ELF-1 (cell line): ENCODE measurements around the gene DAZAP1.
"Not testable (repeated sequence)": the region's sequence is repeated elsewhere in the genome, so short reads cannot be mapped to it uniquely, and the experiment has no call there.

Experiments
- DNase-seq: peaks from one replicate; pipeline ENCODE4 v3.0.0-alpha.2; 2016; ENCODE audit warnings: low read depth, low spot score

DAZAP1 gene

DNA sequence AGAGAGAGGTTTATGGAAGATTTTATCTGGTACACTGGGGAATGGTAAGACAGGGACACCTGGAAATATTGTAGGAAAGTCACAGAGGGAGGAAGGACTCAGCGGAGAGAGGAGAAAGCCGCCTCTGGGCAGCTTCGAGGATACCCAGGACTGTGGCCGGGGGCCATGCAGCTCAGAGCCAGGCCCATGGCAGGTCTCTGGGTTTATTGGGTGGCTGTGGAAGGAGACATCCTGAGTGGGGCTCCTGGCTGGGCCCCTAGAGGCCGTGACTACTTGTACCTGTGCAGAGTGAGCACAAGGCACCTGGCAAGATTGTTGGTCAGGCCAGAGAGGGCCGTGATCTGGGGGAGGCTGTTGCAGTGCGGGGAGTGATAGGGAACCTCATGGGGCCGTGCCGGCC is 3.4 kb downstream of the DAZAP1 start:
- no peak for DNase-seq

DNA sequence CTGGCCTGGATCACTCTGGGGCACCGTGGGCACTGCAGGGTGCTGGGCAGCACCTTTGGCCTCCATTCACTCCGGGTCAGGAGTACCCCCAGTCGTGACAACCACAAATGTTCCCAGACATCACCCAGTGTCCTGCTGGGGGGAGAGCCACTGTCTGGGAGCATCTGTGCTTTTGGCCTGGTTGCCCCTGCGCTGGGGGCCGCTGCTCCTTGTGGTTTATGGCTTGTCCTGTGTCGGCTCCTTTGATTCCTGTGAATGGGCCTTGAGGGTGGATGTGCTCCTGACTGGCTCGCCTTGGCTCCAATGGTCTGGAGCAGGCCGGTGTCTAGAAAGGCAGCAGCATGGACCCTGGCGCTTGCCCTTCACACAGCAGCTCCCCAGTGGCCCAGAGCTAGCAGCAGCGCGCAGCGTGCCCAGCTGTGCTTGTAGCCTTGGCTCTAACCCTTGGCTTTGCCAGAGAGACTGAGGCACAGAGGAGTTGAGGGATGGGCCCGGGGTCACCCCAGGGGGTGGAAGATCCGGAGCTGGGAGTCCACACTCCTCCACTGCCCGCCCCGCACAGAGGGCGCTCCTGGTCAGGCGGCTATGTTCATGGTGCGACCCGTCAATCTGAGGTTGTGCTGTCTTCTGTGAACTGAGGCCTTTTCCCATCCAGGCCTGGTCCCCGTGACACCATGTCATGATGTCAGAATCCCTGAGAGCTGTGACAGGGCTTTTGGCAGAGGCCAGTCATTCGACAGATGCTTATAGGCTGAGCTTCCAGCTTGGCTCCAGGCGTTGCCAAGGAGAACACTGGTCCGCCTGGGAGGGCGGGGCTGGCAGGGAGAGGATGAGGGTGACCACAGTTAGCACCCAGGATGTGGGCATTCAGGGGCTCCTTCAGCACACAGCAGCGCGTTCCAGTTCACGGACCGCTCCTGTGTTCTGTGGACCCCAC is 4.1 kb downstream of the DAZAP1 start:
- no peak for DNase-seq

DNA sequence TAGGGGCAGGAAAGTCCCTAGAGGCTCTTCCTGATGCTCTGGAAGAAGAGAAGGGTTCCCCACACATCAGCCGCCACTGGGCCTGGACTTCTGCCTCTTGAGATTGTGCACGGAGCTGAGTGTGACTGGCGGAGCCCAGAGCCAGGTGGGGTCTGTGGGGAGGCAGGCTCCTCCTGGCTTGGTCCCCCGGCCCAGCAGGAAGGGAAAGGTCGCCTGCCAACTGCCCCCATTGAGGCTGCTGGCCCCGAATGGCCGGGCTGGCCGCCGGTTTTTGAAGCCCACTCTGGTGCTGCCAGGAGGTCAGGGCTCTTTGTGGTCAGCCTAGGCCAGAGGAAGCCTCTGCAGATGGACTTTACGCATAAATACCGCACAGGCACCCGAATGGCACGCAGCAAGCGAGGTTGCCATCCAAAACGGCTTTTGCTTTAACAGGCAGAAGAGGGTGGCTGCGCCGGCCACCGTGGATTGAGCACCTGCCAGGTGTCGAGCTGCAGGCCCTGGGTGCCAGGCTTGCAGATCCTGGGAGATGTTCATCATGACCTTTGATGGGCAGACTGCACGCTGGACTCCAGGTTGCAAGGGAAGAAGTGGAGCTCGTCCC is 5.0 kb downstream of the DAZAP1 start:
- no peak for DNase-seq

DNA sequence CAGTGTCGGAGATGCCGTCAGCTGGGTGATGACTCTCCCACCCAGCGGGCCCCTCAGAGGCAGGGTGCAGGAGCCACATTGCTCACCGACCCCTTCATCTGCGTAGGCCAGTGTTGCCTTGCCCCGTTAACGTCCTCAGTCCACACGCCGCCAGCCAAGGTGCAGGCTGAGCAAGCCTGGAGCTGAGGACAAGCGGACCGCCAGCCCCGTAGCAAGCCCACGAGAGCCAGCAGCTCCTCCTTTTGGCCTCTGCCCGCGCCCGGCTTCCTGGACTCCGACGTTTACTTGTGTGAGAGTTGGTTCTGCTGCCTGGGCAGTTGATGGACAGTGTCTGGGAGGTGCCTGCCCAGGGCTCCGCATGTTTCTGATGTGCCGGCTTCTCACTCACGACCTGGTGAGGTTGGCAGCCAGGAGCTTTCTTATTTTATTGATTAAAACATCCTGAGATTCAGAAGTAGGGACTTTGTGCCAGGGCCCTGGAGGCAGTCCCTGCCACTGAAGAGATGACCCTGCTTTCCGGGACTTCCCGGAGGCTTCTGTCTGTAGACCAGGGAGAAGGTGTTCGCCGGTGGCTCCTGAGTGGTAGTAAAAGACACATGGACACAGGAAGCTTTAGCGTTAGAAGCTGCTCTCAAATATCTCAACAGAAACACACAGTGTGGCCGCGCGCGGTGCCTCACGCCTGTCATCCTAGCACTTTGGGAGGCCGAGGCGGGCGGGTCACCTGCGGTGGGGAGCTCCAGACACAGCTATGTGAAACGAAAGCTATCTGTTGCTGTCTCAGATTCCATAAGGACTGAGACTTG is 5.8 kb downstream of the DAZAP1 start:
- no peak for DNase-seq

DNA sequence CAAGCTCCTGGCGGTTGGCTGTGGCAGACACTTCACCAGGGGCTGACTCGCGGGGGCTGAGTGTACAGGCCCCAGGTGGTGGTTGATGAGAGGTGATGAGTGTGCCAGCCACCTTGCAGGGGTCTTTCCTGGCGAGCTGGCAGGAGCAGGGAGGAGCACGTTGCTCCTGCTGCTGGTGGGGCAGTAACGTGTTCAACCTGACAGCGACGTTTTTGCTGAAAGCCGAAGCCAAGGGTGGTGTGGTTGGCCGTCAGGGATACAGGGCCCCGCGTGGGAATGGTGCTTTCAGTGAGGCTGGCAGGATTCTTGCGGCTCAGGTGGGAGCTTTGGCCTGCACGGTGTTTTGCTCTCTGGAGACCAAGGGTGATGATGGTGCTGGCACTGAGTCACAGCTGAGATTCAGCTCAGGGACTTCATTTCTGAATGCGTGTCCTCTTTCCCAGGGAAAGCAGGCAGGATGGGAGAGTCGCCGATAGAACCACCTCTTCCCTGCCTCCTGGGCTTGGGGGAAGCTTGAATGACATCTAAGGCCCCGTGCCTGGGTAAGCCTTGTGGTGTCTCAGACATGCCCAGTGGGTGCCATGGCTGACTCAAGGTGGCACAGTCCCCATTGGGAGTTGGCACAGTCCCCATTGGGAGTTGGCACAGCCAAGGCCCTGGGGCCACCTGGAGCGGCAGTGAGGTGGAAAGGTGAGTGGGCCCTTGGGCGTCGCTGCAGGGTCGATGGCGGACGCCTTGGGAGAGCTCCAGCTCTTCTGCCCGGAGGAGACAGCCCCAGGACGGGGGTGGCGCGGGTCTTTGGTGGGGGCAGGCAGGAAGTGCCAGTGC is 8.8 kb downstream of the DAZAP1 start:
- DNase-seq, result no peak

DNA sequence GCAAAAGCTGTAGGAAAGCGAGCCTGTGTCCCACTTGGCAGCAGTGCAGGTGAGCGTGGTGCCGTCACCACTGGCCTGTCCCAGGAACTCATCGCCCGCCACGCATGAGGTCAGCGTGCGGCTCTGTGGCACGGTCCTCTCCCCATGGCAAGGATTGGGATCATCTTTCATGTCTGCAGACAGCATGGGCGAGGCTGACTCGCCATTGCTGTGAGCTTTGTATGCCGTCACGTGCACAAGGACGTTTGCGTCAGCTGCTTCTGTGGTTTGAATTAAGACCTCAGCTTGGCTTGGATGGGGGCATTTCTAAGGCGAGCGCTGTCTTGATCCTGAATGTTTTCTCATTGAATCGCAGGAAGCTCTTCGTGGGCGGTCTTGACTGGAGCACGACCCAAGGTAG is 9.8 kb downstream of the DAZAP1 start:
- DNase-seq, result no peak

DNA sequence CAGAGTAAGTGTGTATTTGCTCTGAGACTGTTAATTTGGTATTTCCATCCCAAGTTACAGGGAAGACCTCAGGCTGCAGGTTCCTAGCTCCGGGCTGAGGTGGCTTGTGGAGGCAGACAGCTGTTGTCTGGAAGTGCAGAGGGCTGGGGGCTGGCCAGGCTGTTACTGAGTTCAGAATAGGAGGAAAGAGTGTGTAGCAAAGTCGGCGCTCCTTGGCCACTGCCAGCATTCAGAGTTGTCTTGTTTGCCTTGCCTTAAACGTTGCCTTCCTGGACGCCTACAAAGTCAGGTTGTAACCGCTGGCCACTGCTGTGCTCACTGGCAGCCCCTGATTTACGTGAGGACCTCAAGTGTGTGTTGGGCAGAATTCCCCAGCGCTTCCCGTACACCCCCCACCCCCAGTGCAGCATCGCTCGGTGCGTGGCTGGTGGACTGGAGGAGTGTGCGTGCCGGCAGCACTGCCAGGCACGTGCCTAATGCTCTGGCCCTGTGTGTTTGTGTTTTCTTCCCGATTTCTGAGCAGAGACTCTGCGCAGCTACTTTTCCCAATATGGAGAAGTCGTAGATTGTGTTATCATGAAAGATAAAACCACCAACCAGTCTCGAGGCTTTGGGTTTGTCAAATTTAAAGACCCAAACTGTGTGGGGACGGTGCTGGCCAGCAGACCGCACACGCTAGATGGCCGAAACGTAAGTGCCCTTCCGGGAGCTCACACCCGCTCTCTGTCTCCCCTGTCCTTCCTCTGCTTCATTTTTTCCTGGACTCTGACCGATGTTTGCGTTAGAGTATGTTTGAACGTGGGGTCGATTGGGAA is 10.5 kb downstream of the DAZAP1 start:
- DNase-seq, result no peak

DNA sequence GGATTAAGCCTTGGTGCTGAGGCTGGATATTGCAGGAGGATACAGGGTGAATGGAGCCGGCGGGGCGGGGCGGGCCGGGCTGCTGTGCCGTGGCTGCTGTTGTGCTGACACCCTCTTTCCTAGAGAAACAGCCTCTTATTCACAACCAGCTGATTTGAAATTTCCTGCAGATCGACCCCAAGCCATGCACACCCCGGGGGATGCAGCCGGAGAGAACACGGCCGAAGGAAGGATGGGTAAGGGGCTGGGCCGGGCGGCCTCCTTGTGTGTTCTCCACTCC is 11.1 kb downstream of the DAZAP1 start:
- DNase-seq, result no peak

DNA sequence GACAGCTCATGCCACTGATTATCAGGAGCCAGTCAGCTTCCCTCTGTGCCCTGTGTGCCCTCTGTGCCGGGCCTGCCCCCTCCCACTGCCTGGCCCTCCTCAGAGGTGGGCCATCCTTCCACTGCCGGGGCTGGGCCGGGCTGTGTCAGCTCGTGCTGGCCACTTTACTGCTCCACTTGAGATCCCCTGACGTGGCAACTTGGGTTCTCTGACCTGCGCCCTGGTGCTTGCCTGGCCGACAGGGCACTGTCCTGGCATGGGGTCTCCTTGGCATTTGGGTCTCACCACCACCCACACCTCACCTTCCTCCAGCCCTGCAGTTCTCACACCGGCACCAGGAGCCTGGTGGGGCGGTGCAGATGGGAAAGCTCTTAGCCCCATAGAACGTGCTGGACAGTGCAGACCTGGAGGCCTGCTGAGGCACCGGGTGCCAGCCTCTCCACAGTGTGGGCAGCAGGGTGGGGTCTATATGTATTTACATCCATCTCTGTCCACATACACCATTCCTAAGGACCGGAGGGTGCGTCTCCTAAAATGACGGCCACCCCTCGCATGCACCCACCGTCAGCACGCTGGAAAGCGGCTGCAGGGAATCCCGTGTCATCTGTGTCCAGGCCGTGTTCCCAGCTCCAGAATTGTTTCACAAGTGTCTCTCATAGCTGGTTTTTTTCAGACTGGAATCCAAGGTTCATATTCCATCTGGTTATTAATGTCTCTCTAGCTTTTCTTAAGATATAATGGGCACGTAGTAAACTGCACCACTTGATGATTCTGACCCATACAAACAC is 11.8 kb downstream of the DAZAP1 start:
- no peak for DNase-seq

DNA sequence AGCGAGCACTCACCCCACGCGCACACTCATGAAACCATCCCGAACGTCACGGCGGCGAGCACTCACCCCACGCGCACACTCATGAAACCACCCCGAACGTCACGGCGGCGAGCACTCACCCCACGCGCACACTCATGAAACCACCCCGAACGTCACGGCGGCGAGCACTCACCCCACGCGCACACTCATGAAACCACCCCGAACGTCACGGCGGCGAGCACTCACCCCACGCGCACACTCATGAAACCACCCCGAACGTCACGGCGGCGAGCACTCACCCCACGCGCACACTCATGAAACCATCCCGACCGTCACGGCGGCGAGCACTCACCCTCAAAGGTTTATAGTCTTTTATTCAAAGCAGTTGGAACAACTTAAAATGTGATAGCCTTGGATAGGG is 12.7 kb downstream of the DAZAP1 start:
- DNase-seq, result not testable (repeated sequence)

DNA sequence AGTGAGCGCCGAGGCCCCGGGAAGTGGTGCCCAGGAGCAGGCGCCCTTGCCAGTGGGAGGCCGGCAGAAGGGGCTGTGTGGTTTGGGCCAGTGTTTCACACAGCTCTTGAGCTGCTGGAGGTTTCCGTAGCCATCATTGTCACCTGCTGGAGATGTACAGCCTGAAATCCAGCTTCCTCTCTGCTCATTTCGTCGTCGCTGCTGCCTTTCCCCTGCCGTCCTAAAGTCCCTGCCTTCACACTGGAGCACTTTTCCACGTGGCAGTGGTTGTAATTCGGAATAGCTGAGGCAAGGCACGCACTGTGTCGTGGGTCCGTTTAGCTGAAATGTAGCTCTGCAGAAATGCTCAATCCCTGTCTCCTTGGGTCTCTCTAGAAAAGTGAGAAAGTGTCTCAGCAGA is 13.2 kb downstream of the DAZAP1 start:
- DNase-seq, result no peak

DNA sequence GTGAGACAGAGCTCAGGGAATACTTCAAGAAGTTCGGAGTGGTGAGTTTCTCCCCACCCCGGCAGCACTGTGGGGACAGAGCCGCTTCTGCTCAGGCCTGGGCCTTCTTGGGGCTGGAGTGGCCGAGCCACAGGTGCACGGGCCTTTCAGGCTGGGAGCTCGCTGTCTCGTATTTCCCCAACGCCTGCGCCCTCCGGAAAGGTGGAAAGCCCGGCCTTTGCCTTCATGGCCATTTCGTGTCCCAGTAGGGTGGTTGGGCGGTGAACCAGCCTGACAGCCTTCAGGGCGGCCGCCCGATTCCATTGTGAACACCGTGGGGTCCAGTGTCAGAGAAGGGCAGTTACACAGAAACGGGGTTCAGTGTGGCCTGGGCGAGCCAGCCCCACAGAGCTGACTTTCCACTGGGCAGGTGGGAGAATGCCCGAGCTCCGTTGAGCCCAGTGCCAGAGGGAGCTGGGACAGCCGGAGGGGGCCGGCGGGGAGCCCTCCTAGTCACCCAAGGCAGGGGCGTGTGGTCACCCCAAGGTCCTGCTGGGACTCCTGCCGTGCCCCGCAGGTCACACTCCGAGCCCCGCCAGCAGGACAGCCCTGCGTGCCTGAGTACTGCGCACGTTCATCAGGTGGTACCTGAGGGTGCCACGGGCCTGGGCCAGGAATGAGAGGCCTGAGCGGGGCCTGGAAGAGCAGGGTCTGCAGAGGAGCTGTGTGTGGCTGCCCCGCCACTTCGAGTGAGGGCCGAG is 14.0 kb downstream of the DAZAP1 start:
- no peak for DNase-seq

DNA sequence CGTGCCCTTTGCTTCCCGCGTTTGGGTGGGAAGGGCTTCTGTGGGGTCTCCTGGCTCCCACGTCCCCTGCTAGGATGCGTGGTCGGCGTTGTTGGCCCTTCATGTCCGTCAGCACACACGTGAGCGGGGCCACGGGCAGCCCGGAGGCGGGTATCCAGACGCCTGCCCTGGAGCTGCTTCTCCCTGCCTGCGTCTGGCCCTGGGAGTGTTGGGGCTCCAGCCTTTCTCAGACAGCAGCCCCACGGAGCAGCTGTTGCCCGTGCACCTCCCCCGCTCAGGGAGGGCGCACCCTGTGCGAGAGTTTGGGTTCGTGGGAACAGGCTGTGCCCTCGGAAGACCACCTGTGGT is 14.5 kb downstream of the DAZAP1 start:
- DNase-seq, result no peak

DNA sequence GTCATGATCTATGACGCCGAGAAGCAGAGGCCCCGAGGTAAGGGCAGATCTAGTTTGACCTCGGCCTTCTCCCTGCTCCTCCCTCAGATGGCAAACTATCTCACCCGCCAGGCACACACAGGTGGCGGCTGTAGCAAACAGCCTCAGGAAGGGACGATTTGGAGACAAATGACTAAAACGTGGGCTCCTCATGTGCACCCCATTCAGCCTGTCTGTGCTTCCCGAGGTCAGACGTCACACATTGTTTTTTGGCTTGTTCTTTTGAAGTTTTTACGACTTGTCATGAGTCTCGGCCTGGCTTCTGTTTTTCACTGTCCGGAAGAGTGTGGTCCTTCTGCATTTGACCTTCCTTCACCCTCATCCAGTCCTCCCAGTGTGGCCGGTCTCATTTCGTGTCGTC is 15.0 kb downstream of the DAZAP1 start:
- DNase-seq, result no peak

DNA sequence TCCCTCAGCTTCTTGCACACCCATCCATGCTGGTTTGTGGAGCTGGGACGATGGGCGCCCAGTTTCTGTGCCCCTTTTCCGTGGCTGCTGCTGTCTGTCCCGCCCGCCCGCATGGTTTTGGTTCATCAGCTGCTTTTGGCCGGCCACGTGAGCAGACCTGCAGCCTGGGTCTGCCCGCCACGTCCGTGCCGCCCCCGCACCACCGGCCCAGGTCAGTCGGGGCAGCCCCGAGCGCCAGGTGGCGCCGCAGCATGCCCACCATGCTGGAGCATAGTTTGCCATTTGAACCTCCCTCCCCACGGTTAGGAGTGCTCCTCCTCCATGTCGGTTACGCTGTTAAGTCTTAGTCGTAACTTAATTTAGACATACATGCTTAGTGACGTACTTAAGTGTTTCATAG is 15.6 kb downstream of the DAZAP1 start:
- no peak for DNase-seq

DNA sequence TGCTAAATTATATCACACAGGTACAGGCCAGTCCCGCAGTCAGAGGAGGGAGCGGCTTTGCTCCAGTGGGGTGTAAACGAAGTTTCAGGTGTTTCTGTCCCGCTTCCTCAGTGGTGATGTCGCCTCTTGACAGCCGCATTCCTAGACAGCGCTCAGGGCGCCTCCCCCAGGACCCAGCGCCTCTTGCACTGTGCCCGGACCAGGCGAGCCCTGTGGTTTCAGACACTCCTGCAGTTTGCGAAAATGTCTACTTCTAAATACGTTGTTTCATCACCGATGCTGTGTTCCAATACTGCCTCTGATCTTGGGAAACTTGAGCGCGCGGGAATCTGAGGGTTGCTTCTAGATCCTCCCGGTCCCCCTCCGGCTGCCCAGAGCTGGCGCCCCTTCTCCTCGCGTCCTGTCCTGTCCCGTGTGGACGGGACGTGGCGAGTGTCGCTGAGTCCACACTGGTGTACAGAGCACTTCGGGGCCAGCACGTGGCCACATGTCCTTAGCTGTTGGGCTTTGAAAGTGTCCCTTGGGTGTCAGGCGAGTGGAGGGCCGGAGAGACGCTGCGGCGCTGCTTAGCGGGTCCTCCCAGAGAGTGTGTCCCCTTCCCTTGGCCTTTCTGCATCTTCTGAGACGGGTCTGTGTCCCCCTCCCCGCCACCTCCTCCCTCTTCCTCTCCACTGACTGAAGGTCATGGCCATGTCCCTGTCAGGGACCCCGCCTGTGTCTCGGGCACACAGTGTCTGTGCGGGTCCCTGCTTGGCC is 16.2 kb downstream of the DAZAP1 start:
- no peak for DNase-seq

DNA sequence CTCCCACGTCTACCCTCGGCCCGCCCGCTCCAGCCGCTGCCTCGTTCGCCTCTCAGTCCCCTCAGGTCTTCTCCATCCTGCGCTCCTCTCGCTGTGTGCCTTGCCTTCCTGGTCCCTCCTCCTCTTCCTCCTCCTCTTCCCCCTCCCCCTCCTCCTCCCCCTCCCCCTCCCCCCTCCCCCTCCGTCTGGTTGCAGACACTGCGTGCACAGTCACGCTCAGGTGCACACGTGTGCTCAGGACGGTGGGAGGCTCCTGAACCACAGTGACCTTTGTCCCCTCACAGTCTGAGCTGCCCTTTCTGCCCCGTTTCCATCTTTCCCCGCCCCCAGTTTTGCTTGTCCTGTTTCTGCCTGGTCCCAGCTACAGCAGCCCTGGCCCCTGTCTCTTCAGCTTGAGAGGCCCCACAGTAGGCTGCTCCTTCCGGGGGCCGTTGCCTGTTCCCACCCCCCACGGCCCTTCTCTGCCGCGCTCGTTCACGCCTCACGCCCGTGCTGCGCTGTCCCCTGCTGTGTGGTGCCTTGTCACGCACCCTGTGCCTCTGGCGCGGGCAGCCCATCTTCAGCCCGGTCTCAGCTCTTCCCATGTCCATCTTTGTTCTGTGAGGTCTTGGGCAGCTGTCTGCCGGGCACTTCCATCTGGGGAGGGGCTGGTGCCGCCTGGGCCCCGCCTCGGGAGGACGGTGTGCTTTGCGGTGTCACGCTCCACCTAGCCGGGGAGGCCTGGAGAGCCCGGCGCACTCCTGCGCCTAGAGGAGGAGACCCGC is 17.0 kb downstream of the DAZAP1 start:
- DNase-seq, result no peak
